HG03457 (cell line): ENCODE results near the gene KCNG2.
"Not testable (repeated sequence)": the region's sequence is repeated elsewhere in the genome, so short reads cannot be mapped to it uniquely, and the experiment has no call there.

Experiments
- ATAC-seq: cut with Tn5 transposase; IDR thresholded peaks from one replicate; pipeline ENCODE4 v1.9.1; 2021; ENCODE audit warnings: moderate number of reproducible peaks; ENCODE audit not compliant: unreplicated experiment

The KCNG2 gene

DNA sequence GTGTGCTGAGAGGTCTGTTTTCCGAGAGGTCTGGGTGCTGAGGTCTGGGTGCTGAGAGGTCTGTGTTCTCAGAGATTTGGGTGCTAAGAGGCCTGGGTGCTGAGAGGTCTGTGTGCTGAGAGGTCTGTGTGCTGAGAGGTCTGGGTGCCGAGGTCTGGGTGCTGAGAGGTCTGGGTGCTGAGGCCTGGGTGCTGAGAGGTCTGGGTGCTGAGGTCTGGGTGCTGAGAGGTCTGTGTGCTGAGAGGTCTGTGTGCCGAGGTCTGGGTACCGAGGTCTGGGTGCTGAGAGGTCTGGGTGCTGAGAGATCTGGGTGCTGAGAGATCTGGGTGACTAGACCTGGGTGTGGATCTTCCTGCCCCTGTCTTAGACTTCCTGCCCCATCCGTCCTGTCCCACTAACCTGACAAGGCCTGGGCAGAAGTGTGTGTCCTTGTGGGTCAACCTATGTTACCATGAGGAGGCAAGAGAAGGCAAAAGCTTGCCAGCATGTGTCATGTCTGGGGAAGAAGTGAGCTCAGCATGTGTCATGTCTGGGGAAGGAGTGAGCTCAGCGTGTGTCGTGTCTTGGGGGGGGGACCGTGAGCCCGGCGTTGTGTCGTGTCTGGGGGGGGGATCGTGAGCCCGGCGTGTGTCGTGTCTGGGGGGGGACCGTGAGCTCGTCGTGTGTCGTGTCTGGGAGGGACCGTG lies 69.3 kb downstream of the KCNG2 start:
- no peak for ATAC-seq

DNA sequence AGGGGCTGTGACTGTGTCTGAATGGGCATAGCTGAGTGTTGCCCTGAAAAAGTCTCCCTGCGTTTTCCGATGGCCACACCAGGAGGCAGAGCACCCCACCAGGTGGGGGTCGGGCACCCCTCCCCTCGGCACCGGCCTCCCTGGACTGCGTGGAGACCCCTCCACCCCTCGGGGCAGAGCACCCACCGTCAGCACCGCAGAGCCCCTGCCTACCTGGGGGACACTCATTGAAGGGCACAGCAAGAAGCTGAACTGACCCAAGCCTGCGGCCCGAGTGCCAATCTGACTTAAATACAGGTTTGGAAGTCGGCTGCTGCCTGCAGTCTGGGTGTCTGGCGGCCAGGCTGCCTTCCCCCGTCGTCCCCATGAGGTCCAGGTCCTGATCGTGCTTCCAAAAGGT lies 69.9 kb downstream of the KCNG2 start:
- ATAC-seq, result no peak

DNA sequence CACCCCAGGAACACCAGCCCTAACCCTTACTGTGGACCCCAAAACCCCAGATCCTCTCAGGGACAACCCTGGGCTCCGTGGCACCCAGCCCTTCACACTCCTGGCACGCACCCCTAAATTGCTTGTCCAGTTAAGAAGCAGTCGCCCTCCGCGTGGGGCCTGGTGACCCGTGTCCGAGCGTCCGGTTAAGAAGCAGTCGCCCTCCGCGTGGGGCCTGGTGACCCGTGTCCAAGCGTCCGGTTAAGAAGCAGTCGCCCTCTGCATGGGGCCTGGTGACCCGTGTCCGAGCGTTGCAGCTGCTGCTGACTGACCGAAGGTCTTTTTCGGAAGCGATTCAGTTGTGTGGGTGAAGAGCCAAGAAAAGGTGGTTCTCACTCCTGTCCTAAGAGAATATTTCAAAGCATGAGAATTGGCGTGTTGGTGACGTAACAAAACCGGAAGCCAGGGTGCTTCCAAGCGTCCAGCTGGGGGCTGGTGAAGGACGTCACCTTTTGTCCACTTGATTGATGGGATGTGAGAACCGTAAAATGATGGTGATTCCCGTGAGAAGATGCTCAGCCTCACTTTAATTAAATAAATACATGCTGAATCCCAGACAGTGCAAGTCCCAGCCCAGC lies 70.5 kb downstream of the KCNG2 start:
- no peak for ATAC-seq

DNA sequence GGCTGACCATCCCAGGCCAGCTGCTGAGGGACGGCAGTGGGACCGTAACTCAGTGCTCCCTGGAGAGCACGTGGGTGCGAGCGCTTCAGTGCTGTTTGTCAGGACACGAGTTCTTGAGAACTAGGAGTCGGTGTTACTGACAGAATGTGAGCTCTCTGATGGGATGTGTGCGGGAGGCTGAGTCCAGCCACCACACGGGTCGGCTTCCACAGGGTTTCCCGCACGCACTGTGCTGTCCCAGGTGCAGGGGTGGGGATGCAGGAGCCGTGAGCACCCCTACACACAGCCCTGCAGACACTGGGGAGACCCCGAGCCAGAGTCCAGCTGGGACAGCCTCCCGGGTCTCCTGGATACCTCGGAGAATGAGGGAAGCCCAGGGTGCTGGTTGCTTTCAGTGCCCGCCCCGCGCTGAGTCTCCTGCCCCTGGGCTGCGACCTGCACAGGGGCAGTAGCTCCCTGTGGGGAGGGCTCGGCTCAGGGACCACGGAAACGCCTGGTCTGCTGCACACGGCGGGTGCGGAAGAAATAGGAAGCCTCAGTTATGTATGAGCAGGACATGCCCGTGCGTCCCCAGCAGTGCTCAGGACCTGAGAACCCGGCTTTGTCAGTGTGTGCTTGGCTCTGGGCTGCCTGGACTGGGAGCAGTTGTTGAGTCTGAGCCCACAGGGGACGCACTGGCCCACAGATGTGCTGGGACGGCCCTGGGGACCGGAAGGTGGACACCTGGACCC lies 71.2 kb downstream of the KCNG2 start:
- ATAC-seq, result no peak

DNA sequence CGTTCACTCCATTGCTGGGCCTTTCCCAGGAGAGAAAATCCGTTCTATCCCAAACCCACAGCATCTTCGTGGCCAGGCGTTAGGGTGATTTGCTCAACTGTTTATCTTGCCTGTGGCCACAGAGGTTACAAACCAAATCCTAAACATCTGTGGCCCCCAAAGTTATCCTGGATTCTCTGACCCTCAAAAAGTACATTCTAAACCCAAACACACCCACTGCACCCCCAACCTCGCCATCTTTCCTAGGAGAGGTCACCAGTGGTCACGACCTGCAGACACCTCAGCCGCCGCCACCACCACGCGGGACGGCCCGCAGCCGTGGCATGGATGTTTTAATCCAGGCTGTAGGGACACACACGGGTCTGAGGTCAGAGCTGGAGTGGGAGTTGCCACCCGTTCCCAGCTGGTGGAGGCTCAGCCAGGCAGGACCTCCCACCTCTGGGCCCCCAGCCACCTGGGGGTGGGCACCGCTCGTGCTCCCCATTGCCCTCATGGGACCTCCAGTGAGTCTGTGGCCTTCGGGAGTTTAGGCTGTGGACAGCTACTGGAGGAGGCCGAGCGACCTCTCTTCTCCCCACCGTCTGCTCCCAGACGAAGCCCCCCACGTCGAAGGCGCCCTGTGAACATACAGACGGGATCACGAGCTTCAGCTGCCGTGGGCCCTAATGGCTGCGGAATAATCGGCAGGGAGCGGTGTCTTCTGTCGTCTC lies 72.0 kb downstream of the KCNG2 start:
- ATAC-seq, result no peak

DNA sequence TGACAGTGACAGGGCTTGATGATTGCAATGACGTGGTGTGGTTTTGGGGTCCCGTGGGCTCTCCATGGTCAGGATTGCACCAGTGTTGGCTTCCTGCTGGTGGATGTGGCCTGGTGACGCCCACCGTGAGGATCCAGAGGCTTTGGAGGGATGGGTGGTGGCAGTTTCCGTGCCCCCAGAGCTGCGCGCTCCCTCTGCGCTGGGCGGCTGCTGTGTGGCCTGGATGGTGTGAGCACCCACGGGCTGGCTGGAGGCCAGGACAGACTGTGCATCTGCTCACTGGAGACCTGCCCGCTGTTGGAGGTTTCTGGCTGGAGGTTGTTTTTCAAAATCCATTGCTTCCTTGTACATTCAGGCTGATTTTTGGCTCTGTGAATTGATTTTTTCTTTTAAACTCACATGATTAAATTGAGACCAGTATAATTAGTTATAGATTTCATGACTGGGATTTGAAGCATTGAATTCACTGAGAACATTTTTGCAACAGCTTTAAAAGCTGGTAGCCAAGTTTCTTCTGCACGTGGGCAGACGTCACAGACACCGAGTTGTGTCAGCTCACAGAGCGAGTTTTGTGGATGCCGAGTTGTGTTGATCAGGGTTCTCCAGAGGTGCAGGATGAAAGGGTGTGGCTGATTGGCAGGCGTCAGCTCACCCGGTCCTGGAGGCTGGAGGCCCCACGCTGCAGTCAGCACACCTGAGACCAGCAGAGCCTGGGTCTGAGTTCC lies 72.7 kb downstream of the KCNG2 start:
- ATAC-seq, result no peak

DNA sequence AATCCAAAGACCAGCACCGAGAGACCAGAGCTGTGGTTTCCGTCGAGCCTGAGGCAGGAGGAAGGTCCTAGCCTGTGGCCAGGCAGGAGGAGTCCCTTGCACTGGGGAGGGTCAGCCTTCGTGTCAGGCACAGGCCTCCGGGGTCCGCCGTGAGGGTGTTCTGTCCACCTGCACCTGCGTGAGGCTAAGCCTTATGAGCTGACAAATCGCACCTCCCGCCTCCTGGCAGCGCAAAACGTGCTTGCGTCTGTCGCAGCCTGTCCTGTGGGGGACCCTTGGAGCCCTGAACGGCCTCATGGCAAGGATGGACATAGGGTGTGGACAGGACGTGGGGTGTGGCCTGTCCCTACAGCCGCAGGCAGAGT lies 73.3 kb downstream of the KCNG2 start:
- no peak for ATAC-seq

DNA sequence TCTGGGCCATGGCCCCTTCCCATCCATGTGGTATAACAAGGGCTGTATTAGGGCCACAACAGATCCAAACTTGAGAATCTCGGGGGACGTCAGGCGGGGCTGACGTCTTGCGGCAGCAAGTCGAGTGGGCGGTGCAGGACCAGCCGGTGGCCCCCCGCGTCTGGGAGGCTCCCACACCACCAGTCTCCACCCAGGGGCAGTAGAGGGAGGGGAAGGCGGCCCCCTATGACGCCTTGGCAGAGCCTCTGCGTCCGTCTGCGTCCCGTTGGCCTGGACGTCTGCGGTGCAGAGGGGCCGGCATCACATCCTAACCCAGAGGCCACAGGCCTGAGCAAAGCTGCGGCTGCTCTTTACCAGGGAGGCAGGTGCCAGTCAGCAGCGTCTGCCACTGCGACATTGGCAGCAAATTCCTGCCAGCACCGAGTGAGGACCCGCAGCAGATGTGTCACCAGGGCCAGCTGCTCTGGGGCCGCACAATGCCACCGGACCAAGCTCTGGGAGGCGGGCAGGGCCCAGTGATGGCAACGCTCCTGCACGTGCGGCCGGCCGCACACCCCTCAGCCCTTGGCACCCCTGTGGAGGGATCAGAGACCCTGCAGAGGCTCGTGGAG lies 73.8 kb downstream of the KCNG2 start:
- ATAC-seq, result no peak

DNA sequence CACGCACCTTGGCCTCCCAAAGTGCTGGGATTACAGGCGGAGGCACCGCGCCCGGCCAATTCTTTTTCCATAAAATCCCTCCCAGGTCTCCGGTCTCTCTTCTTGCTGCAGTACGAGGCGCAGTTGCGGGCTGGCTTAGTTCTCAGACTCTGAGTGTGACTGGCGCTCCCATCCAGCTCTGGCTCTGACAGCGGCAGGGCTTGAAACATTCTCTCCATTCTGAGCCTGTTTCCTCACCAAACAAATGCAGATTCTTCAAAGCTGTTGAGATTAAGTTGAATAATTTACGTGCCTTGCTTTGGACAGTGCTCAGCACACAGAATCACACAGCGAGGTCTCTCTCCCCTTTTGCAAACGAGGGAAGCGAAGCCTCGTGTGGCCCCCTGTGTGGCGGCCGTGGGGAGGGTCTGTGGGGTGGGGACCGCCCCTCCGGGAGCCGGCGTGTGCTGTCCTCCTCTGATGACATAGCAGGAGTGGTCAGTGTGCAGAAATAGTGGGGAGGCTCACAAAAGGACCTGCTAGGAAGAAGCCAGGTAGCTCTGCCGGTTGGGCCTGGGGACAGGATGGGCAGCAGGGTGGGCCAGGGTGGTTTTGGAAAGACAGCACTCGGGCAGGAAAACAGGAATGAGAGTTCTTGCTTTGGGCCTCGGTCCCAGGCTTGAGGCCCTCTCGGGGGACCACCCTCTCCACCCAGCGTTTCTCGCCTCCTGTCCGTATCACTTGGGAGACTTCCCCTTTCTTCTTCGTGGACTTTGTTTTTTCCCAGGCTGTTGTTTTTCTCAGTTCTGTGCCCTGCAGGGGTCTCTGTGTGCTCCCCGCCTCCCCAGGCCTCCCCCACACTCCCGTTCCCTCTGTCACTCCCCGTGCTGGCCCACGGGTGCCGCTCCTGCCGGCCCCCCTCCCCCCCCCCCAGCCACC lies 75.0 kb downstream of the KCNG2 start:
- no peak for ATAC-seq

DNA sequence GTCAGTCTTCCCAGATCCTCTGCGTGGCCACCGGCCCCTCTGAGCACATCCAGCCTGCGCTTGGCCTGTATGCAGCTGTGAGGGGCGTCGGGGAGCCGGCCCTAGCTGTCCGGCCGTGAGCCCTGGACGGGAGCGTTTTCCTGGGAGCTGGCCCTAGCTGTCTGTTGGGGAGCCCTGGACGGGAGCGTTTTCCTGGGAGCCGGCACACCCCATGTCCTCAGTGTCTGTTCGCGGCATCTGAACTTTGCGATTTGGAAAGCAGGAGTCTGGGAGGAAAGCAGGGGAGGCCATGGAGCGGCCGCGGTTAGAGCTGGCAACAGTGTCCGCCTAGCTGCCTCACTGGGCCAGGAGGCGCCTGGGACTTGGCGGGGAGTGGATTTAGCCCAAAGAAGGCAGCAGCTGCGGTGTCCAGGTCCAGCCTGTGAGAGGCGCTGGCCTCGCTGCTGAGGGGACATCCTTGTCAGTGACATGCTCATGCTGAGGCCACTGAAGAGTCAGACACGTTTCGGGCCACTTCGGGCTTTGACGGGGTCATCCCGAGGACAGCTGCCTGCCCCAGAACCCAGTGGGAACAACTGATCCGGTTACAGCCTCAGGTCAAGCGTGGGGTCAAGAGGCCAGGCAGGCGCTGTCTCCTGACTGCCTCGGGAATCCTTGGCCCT lies 75.8 kb downstream of the KCNG2 start:
- no peak for ATAC-seq

DNA sequence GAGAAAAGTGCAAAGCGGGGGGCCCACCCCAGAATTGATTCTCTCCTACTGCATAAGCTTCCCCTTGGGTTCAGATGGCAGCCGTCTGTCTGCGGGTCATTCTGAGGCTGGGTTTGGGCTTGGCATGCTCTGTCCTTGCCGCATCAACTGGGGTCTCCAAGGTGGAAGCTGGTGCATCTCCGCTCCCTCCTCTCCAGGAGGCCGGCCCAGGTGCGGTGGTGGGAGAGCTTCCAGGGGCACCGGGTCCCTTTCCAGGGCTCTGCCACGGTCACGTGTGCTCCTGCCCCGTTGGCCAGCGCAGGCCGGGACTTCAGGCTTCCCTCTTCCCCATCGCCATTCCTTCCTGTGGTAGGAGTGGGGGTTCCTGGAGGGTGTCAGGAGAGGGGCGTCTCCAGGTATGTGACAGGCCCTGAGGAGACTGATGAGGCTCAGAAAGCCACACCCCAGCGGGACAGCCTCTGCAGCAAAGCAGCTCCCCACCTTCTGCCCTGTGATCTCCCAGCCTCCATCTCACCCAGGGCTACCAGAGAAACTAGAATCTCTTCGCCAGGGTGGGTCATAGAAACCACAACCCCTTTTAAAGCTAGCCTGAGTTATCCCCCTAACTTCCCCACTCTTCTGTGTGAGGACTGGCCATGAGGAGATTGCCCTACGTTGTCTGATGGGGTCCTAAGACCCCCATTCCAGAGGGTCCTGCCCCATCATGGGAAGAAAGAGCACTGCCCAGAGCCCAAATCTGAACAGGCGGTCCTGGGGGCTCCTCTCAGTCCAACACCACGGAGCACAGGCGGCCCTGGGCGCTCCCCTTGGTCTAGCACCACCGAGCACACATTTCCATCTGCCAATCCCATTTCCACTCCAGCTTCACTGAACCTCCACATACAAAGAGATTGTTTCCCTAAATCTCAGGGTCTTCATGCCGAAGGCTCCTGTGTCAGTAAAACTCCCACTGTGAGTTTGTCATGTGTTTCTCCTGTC lies 77.1 kb downstream of the KCNG2 start:
- ATAC-seq, result no peak

DNA sequence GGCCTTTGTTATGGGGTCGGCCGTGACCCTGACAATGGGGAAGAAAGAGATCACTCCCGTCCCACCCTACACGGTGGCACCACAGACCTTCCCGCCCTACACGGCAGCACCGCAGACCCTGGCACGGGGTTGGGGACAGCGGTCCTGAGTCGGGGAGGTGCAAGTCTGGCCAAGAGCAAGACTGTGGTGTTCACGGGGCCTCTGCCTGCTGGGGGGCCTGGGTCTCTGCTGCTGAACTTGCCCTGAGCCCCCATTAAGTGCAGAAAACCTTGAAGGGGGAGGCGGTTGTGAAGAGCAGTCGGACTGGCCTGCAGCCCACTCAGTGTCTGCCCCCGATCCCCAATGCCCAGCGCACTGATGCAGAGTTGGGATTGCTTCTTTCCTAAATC lies 77.8 kb downstream of the KCNG2 start:
- ATAC-seq, result no peak

DNA sequence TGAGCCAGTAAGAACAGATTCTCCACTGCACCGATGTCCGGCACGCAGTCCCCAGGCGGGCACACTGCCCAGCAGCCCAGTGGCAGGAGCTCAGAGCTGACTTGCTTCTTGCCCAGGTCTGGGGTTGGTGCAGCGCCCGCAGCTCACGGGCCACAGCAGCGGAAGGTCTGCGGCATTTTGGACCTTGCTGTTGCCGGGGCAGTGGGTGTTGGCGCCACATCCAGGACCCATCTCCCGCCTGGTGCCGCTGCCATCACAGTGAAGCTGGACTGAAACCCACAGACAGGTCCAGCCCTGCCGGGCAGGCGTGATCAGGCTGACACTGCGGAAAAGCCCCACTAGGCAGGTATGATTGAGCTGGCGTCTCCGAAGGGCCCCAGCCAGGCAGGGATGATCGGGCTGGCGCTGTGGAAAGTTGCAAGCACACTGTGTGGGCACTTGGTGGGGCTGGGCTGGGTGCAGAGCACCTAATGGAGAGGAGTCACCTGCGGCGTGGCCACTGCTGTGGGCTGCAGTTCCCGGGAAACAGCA lies 78.3 kb downstream of the KCNG2 start:
- no peak for ATAC-seq

DNA sequence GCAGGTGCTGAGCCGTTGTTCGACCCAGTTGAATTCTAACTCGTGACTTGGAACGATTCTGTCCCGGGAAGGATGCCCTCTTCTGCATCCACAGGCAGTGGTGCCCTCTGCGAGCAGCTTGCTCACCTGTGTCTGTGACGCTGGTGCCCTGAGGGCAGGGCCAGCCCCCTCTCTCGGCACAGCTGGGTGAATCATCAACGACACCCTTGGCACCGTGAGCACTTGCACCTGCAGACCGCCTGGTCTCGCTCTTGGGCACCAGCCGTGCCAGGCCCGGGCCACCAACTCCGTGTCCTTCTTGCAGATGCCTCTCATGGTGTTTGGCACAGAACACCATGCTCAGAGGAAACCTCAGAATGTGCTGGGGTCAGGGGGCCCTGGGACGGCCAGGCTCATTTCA lies 78.8 kb downstream of the KCNG2 start:
- ATAC-seq, result no peak

DNA sequence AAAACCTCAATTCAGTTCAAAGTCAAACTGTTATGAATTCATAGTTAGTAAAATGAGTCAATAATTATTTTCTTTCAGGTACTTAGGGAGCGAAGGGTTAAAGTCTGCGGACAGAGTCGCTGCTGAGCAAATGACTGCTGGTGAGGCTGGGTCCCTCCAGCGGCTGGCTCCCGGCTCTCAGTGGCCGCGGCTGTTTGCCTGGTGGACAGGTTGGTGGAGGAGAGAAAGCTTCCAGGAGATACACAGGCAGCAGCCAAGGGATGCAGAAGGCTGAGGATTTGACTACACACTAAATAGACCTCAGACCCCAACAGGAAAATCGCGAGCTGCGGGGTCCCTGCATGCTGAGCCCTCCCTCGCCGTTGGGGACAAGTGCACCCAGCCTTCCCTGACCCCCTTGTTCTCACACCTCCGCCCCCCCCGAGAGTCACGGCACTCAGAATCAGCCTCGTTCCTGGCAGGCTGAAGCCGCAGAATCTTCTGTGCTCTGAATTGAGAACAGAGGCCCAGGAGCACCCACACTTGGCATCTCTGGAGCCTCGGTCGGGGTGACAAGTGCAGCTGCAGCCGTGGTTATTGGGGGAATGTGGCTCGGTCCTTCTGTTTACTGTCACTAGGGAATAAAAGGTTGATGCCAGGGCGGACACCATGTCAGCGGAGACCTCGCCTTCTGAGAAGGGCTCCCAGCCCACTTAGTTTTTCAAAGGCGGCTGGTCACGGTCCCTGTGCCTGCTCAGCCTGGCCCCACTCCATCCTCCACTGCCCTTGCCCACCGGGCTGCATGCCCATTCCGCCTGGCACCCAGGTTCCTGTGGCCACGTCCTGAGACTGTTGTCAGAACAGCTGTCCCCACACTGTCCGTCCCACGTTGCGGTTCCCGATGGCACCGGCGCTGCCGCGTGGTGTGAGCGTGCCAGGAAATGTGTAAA lies 79.7 kb downstream of the KCNG2 start:
- ATAC-seq, result no peak

DNA sequence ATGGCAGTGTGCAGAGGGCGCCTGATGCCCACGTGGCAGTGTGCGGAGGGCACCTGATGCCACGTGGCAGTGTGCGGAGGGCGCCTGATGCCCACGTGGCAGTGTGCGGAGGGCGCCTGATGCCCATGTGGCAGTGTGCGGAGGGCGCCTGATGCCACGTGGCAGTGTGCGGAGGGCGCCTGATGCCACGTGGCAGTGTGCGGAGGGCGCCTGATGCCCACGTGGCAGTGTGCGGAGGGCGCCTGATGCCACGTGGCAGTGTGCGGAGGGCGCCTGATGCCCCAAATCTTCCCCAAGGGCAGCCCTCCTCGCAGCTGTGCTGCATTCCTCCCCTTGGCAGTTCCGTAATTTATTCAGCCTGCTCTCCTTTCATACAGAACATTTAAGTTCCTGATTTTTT lies 80.5 kb downstream of the KCNG2 start:
- not testable (repeated sequence) for ATAC-seq
